Measurements from ENCODE around the gene ZNF219. TPM values are rescaled to one million over a fixed set of nuclear protein-coding genes. Genes with fewer than 3 reads are reported as not detected.
A peak's percentile ranks its signal among the peaks of the same experiment; 100 is the strongest.

ZNF219 gene
- polyA plus RNA-seq, 10 donors = 12.9 to 18.7 (median 16.2) TPM

- no peak for DNase-seq
Measured at GRCh38 chr14:21102521-21103410, 4.3 kb upstream of the ZNF219 start.

DNA sequence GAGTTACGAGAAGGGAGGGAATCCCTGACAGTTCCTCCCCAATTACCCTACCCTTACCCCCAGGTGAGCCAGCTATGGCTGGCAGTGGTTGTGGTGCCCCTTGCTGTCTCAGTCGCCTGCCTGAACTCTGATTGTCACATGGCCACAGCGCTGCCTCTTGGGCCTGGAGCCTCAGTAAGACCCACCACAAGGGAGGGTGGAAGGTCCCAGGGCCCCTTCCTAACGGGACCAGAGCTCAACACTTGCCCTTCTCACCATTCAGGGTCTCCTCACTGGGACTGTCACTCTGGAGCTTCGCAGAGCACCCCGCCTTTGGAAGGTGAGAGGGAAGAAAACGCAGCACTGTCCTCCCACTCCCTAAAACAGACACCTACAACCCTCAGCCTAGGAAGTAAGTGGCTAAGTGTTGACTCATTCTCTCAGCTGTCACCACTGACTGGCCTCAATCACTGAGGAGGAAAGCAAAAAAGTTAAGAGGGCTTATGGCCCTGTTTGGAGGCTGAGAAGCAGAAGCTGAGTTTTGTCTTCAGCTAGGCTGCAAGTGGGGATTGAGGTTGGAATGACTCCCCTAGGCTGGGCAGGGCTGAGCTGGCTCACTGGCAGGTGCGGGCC lies 3.5 kb upstream of the ZNF219 start:
- DNase-seq = no peak

GRCh38 chr14:21100931-21101330 lies 2.5 kb upstream of the ZNF219 start, which contains the start of gene TMEM253:
Gene TMEM253 (plus strand): TSS chr14:21101066. CDS start chr14:21101344, 278 bp downstream.
- no peak for DNase-seq

GRCh38 chr14:21099596-21099985 lies 1.1 kb upstream of the ZNF219 start:
- no peak for DNase-seq

GRCh38 chr14:21098892-21099595 lies 589 bp upstream of the ZNF219 start:
- DNase-seq = no peak

DNA sequence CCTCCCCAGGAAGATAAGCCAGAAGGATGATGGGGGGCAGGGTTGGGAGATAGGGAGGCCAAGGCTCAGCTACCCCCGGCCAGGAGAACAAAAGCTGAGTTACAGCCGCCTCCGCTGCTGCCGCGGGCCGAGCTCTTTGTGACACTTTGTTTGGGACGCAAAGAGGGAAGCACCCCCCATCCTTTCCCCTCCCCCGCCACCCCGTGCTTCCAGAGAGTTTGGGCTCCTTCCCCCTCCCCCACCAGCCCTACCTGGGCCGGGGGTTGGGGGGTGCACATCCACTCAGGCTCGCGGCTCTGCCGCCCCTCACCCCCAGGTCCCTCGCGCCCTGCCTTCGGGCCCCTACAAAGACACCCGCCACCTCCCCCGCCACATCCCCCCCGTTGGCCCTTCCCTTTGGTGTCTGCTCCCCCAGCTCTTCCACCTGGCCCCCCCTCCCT lies 799 bp downstream of the ZNF219 start:
- peak in 1 of 3 donors; percentile 36 for DNase-seq

- peak in 1 of 3 donors; percentile 40 for DNase-seq
Measured at GRCh38 chr14:21096978-21097635, 1.3 kb downstream of the ZNF219 start.

DNA sequence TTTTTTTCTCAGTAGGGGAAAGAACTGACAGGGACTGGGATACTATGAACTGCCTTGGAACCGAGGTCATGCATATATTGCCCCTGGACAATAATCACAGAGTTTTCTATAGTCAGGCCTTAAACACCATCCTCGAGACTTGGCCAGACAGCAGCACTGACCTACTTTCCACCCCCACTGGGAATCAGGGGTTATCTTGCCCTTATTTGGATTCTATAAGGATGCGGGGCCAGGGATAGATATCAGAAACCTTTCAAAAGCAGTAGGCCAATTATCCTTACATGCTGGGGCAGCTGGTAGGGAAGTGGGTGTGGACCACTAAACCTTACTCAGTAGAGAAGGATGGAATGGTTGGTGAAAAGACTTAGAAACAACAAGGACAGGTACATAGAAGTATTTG lies 2.0 kb downstream of the ZNF219 start:
- DNase-seq = no peak

DNA sequence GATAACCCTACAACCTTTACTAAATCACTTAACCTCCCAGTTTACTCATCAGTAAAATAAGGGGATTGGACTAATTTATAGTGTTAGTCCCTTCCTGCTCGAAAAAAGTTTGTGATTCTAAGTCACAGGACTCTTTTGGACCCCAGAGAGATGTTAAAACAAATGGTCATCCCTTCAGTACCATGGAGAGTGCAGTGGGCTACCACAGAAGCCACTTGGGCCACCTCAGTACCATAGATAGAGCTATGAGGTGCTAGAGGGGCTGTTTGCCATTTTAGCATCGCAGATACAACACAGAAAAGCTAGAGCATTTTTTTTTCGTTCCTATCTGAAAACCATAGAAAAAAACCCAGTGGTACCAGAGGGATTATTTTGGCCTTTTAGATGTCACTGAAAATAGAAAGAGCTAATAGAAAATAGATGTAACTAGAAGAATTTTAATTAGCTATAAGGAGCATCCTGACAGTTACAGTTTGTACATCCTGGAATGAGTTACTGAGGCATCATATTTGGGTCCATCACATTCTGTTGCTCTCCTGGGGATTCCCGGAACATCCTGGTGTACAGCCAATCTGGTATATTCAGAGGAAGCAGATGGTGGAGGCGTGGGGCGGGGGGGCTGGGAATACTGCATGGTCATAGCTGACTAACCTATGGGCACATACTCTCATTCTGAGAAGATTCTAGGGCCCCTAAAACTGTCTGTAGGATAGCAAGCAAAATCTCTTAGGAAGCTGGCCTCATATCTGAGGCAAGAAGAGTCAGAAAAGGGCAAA lies 2.8 kb downstream of the ZNF219 start:
- no peak for DNase-seq

DNA sequence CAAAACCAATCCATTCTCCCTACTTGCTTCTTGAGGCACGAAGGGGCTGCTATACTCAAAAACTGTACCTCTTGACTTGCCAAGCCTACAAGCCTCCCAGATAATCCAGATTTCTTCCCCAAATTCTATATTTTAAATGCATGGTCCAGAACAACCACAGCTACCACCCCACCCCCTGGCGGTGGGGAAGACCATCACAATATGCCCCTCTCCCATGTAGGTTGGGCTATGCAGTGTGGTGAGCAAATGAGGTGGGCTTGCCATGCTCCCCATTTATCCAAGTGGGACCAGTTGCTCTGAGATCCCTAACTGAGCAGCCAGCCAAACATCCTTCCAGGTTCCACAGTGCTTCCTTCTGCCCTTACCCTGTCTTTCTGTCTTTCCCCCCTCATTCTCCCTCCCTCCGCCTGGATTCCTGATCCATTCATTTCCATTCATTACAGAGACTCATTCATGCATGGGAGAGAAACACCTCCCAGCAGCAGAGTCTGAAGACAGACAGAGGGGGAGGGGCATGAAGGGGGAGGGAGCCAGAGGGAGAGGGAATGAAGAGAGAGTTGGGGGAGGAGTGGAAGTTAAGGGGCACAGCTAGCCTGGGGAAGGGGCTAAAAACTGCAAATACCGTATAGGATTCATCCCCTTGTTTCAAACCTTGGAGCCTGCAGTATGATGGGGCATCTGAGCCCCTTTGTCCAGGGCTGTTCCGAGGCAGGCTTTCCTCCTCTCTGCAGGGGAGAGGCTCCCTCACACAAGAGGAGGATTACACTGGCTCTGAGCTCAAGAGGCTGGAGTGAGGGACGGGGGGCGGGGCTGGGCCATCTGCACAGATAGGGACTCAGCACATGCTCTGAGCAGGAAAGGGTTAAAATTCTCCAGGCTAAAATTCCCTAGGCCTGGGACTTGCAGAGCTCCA lies 4.4 kb downstream of the ZNF219 start:
- peak in 1 of 3 donors; percentile 67 for DNase-seq

DNA sequence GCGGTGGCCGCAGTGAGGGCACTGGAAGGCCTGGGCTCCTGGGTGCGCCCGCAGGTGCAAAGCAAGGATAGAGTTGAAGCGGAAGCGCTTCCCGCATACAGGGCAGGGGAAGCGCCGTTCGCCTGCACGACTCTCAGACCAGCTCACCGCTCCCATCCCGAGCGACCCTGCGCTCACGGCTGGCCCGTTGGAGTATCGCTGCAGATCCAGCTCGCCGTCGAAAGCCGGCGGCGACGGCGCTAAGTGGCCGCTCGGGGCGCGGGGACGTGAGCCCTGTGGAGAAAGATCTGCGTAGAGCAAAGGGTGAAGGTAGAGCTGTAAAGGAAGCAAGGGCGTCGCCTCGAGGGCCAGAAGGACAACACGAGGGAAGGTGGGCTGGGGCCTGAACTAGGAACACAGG lies 5.4 kb downstream of the ZNF219 start:
- no peak for DNase-seq

DNA sequence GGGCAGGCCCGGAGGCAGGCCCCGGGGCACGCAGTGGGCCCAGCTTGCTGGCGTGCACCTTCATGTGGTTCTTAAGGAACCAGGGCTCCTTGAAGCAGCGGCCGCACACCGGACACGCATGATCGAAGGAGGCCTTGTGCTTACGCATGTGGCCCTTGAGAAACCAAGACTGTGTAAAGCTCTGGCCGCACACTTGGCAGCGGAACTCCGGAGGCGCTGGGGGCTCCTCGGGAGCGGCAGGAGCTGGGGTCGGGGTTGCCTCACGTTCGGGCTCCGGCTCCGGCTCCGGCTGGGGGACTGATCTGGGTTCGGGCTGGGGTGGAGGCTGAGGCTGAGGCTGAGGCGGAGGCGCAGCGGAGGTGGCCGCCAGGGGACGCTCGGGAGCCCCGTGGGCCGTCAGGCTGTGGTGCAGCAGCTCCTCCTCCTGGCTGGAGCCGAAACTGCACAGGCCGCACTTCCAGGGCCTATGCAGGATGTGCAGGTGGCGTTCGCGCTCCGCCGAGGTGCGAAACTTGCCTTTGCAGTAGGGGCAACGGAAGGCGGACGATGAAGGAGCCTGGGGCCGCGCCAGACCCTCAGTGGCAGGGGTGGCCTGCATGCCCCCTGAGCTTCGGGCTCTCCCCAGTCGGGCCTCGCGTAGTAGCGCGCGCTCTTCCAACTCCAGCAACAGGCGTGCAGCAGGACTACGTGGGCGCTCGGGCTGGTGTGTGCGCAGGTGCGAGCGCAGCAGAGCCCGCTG lies 6.0 kb downstream of the ZNF219 start:
- peak; percentile 54 to 89 (median 85) for DNase-seq

GRCh38 chr14:21091821-21092272 lies 6.6 kb downstream of the ZNF219 start:
- no peak for DNase-seq

GRCh38 chr14:21090940-21091663 lies 7.4 kb downstream of the ZNF219 start:
- no peak for DNase-seq

GRCh38 chr14:21090194-21090939 lies 8.1 kb downstream of the ZNF219 start:
- no peak for DNase-seq

DNA sequence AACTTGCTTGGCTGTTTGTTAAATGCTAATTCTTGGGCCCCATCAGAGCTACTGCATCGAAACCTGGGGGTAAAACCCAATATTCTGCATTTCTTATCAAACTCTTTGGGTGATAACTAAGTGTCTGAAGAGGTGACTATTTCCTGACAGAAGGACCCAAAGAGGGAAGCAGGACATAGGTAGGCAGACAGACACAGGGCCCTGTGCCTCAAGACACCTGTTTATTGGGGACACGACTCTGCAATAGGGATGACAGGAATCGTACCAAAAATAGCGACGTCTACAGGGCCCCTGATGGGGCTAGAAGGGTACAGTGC lies 8.6 kb downstream of the ZNF219 start:
- DNase-seq = no peak

- DNase-seq = no peak
Measured at GRCh38 chr14:21089271-21089670, 9.2 kb downstream of the ZNF219 start.

GRCh38 chr14:21088687-21089086 lies 9.8 kb downstream of the ZNF219 start:
- DNase-seq = no peak

Measured in muscle of back (tissue), 11 donors.